TTC549 (cell line): ENCODE results near the gene NFXL1.
"Not testable (repeated sequence)": the region's sequence is repeated elsewhere in the genome, so short reads cannot be mapped to it uniquely, and the experiment has no call there.

ENCODE experiments used
- FAIRE-seq: peaks from 2 replicates; lab custom pipeline; 2012; peaks lifted over from hg19 to GRCh38; lab: Jason Lieb, UNC

Gene NFXL1

DNA sequence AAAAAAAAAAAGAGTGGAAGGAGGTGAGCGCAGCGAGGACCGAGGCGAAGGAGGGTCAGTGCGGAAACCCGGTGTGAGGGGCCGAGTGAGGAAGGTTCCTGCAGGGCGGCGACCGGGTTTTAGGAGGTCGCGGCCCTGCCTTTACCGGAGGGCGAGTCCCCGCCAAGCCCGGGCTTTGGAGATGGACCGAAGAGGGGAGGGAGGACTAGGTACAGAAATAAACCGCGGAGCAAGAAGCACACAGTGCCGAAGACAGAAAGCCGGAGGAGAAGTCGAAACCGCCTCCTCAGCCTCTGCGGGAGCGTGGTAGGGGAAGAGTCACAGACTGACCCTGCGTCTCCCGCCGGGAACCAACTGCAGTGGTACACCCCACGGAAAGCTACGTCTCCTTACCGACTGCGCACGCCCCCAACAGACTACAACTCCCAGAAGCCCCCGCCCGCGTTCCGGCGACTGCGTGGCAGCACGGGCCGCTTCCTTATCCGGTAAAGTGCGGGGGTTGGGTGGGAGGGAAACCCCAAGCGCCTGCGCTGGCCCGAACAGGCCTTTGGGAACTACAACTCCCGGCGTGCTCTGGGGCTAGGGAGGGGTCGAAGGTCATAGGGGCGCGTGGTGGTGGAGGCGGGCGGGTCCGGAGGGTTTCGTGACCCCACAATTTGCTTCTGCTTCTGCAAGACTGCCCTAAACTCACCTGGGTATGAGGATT, at the start of gene NFXL1:
TSS of gene NFXL1 (minus strand) at position 364 of the 706 bp plus-strand sequence. CDS start 380 bp downstream, outside the sequence.
- no peak for FAIRE-seq

DNA sequence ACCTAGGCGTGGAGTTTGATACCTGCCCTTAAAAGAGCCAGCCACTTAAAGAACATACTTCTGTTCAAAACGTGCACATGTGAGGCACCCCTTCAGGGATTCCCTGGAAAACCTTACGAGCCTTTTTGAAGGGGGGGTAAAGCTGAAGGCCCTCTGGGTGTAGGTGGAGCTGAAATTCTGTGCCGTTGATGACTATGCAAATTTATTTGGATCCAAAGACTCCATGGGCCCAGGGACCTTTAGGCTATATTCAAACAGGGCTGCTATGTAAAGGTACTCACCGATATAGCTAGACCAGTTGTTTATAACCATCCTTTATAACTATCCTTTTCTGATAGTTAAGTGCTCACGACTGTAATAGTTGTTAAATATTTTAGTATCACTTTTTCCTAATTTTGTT, 40.3 kb upstream of the NFXL1 start:
- no peak for FAIRE-seq

DNA sequence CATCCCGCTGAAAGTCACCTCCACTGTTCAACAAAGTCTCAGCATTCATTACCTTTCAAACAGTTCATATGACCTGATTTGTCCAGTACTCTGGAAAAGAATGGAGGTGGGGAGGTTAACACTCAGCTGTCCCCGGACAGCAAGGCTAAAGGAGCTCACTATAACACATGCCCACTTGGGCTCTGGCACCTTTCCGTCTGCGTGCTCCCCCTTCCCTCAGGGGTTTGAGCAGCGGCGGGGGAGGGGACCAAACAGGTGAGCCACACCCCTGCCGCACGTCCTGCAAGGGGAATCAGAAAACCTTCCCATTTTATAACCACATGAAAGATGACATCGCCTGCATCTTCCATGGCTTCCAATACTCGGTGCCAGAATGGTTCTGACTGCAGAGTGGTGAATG, 39.9 kb upstream of the NFXL1 start:
- FAIRE-seq = no peak

DNA sequence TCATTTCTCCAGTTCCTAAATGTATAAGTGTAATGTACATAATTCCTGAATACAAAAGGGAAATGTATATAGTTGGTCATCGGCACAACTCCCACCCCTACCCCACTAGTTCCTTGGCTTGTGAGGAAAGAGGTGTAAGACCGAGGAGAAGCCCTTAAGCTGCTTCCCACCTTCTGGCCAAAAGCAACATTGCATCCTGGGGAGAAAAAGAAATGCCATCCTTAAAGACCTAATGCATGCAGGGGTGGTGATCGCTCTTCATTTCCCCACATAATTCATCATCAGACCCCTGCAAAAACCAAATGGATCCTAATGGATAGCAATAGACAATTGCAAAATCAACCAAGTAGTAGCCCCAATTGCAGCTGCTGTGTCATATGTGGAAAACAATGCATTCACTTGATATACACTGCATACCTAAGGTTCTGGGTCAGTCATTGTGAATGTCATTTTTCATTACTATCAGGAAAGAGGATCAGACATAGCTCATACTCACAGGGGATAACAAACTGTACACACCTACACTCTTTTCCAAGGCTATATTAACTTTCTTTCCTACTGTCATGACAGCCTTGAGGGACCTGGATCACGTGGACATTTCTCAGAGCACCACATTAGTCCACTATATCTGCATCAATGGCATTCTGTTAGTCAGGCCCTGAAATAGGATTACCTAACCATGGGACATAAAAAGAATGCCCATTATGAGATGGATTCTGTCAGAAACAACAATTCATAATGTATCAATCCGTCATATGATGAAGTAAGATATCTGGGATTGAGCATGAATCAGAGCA, 31.7 kb upstream of the NFXL1 start:
- FAIRE-seq = no peak

DNA sequence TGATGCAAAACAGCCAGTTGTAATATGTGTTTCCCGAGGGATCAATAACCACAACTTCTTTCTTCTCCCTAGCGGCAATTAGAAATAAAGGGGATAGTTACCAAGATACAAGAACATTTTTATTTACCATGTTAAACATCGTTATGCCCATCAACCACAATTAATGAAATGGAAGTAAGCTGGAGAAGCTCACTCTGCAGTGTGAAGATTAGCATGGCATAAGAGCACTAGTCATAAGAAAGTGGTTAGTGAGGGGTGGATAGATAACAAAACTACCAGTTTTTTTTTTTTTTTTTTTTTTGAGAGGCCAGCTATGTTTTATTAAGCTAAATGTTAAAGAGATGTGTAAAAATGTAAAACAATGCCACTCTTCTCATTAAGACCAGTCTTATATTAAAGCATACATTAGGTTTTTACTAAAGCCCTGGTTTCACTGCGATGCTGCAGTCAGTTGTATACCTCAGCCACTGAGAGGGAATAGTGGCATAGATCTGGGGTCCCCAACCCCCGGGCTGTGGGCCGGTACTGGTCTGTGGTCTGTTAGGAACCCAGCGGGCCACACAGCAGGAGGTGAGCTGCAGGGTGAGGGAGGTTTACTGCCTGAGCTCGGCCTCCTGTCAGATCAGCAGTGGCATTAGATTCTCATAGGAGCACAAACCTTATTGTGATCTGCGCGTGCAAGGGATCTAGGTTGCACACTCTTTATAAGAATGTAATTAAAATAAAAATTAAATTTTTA, 27.9 kb upstream of the NFXL1 start:
- FAIRE-seq = no peak

DNA sequence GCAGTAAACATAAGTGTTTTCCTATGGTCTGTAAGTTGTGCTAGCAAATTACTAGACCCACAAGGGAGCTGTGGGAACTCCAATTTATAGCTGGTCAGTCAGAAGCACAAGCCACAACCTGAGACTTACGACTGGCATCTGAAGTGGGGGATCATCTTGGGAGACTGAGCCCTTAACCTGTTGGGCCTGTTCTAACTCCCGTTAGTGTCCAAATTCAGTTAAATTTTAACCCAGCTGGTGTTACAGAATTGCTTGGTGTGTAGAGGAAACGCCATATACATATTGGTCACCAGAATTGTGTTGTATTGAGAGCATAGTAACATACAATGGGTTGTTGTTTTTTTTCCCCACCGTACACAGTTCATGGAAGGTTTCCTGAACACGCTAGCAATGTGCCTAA, 25.1 kb upstream of the NFXL1 start:
- no peak for FAIRE-seq

DNA sequence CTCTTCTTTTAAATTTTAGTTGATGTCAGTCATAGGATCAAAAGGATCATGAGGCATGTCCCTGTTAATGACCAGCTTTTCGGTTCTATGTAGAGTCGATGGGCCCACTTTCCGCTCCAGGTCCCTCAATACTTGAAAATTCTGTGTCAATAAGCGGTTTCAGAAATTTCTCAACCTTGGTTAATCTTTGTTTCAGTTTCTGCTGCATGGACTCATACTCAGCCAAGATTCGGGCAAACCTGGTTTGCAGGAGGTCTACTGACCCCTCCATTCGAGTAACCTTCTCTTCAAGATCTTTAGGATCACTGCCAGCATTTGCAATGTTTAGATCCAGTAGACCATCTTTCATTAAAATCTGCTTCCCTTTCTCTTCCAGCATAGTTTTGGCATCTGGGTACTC, 22.0 kb upstream of the NFXL1 start:
- FAIRE-seq = no peak

DNA sequence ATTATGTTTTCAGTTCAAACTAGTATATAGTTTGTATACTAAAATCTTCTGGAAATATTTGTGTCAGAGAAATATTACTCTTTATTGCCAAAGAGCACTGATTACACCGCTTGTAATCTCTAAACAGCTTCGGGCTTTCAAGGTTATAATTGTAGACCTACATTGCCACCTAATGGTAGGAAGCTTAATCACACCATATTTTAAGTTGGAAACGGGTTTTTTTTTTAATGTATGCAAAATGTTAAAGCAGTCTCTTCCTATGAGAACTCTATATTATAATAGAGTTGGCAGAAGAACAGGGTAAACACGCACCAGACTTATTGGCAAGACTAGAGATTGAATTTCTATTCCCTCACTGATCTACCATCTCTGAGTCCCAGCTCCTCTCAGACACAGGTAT, 19.5 kb upstream of the NFXL1 start:
- peak; percentile 89 for FAIRE-seq

DNA sequence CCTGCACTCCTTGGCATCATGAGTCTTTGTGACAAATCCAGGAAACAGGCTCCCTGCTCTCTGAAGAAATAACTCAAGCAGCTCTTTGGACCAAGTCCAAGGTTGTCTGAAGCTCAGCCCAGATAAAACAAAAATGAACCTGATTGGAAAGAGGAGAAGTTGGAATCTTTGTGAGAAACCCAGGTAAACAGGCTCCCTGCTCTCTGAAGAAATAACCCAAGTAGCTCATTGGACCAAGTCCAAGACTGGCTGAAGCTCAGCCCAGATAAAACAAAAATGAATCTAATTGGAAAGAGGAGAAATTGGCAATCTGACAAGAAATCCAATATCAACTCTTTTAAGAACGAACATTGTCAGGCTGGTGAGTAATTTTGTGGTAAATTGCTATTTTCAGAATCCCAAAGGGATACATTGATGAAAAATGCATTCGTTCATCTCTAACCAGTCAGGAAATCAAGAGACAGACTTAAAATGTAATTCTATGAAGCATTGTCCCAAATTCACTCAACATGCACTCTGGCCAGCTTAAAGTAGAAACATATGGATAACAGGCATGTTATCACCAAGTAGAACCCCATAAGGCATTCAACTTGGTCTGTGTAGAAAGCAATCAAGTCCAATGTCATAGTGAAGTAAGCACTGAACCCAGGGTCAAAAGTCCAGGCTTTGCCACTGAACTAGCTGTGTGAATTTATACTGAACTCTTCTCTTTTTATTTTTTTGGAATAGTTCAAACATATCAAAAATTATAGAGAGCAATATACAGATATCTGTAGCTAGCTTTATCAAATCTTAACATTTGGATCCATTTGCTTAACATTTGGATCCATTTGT, 16.8 kb upstream of the NFXL1 start:
- FAIRE-seq = no peak

DNA sequence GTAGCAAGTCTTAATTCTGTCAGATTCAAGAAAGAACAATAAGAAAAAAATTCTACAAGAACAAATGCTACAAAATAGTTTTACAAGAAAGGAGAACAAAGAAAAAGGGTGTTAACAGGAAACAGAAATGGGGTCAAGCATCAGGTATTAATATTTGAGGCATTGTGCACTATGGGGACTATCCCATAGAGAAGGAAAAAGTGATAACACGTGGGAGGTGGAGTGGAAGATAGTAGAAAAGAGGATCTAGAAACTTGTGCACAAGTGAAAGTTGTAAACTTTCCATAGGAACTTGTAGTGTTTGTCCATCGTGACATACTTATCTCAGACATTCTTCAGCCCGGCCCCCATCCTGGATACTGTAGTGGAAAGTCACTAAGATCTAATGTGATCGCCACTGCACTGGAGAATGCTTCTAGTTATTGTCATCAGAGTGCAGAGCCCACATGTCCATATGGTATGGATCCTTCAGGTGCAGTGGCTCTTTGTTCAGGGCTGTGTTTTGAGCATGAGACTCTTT, 15.4 kb upstream of the NFXL1 start:
- FAIRE-seq = no peak

DNA sequence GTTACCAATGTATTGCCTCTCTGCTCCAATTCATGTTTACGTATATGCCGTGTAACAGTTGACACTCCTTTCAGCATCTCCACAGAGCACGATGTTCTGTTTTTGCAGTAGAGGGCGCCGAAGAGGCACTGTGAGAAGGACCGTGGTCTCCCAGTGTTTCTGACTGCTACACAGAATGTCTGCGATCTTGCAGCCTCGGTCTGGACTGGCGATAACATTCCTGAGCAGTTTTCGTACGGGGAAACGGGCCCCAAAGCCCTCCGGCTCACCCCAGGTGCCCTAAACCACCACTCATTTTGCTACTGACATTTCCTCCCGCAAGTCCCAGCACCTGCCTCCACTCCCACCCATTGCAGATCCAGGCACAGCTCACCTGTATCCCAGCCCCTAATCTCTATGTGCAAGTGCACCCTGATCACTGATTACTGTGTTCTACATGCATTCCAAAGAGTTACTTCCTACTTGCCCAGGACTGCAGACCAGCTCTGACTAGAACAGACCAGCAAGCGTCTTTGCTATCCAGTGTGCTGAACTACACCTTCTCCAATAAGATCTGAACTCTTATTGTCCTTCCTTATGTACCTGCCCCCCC, 12.4 kb upstream of the NFXL1 start:
- FAIRE-seq = no peak

DNA sequence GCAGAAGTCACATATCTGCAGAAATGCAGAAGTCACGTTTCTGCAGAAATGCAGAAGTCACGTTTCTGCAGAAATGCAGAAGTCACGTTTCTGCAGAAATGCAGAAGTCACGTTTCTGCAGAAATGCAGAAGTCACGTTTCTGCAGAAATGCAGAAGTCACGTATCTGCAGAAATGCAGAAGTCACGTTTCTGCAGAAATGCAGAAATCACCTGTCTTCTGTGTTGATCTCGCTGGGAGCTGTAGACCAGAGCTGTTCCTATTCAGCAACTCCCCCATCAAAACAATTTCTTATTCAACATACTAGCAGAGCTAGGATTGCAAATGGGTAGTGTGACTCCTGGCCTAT, 8.9 kb upstream of the NFXL1 start:
- not testable (repeated sequence) for FAIRE-seq

DNA sequence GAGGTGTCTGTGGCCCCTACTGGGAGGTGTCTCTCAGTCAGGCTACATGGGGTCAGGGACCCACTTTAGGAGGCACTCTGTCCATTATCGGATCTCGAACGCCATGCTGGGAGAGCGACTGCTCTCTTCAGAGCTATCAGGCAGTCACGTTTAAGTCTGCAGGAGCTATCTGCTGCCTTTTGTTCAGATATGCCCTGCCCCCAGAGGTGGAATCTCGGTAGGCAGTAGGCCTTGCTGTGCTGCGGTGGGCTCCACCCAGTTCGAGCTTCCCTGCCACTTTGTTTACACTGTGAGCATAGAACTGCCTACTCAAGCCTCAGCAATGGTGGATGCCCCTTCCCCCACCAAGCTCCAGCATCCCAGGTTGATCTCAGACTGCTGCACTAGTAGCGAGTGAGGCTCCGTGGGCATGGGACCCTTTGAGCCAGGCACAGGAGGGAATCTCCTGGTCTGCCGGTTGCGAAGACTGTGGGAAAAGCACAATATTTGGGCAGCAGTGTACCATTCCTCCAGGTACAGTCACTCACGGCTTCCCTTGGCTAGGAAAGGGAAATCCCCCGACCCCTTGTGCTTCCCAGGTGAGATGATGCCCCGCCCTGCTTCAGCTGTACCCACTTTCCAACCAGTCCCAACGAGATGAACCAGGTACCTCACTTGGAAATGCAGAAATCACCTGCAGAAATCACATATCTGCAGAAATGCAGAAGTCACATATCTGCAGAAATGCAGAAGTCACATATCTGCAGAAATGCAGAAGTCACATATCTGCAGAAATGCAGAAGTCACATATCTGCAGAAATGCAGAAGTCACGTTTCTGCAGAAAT, 8.3 kb upstream of the NFXL1 start:
- not testable (repeated sequence) for FAIRE-seq

DNA sequence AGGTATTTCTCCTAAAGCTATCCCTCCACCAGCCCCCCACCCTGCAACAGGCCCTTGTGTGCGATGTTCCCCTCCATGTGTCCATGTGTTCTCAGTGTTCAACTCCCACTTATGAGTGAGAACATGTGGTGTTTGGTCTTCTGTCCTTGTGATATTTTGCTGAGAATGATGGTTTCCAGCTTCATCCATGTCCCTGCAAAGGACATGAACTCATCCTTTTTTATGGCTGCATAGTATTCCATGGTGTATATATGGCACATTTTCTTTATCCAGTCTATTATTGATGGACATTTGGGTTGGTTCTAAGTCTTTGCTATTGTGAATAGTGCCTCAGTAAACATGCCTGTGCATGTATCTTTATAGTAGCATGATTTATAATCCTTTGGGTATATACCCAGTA, 2.8 kb upstream of the NFXL1 start:
- not testable (repeated sequence) for FAIRE-seq

DNA sequence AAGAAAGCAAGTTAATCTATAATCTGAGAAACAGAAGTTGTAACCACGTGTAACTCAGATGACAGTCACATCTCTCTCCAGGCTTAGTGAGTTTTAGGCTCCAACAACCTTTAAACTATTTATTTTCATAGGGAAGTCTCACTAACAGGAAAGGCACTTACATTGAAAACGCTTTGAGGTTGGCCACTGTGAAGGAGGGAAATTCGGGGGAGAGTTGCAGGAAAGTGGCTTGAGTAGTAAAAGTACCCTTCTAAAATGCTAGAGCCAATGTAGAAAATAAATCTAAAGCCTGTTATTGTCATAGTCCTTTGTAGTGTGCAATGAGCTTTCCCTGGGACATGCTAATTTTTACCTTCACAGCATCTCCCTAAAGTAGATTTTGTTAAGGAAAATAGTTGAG, 995 bp upstream of the NFXL1 start:
- FAIRE-seq = no peak

DNA sequence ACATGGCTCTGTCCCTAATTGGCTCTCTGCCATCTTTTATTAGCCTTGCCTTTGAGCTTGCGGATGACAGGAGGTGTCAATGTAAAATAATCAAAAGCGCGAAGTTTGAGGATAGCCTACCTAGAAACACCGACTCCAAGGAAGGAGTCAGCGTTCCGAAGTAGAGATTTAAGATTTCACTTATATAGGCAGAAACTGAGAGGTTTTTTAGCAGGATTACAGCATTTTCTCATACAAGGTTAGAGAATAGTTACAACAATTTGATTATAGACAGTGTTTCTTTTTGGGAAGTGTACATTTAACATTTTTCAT, 499 bp upstream of the NFXL1 start:
- no peak for FAIRE-seq

DNA sequence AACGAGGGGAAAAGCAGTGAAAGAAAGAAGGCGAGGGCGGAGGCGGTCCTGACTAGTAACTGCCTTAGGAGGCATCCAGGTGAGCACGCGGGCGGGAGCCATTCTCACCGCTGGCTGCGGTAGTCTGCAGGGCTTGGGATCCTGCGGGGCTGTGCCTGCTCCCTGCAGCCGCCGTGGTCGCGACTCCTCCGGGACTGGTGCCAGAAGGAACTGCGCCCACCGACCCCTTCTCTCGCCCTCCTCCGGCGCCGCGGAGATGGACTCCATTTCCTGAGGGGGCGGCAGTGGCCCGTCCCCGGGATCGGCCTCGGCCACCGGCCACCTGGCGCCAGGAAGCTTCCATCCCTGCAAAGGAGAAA, 543 bp downstream of the NFXL1 start:
- no peak for FAIRE-seq

DNA sequence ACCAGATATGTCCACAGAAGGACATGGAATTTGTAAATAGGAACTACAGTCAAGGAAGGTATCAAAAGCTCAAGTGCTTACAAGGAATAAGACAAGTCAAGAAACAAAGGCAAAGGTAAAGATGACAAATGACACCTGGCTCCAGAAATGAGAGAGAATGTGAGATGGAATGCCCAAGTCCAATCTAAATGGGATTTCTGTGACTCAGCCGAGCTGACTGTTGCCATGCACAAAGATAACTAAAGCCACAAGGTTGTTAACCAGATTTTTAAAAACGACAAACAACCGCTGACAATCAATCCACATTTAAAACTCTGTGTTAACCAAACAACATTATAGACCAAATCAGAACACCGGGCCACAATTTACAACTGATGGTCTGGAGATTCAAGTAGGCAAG, 1.1 kb downstream of the NFXL1 start:
- FAIRE-seq = no peak

DNA sequence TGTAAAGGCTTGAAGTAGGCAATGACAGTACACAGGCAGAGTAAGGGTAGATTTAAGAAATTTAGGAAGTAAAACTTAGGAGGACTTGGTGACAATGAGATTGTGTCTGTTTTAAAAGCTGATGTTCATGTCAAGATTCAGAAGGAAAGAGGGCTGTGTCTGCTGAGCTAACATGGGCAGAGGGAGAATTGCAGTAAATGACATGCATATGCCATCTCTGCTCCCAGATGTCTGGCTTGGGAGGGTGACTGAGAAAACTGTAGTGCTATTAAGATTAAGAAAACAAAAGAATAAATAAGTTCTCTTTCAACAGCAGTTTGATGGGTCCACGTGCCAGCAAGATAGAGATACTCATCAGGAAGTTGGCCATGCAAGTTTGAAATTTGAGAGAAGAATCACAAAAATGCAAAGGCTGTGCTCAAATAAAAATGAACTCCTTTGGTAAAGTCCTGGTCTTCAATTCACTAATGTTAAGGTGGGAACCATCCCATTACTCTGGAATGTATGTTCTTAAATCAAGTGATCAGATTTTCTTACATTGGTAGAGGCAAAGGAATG, 7.2 kb downstream of the NFXL1 start:
- no peak for FAIRE-seq

DNA sequence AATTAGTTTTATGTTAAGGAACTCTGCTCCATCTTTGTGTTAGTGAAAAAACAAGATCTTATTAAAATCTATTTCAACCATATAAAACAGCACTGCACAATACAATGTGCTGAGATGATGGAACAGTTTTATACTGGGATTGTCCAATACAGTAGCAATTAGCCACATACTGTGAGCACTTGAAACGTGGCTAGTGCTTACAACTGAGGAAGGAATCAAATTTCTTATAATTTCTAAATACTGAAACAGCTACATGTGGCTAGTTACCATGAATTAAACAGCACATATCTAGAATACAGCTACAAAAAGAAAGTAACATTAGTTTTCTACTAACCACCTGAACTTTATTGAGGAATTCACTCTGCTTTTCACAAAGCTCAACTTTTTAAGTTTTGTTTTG, 14.7 kb downstream of the NFXL1 start:
- no peak for FAIRE-seq

DNA sequence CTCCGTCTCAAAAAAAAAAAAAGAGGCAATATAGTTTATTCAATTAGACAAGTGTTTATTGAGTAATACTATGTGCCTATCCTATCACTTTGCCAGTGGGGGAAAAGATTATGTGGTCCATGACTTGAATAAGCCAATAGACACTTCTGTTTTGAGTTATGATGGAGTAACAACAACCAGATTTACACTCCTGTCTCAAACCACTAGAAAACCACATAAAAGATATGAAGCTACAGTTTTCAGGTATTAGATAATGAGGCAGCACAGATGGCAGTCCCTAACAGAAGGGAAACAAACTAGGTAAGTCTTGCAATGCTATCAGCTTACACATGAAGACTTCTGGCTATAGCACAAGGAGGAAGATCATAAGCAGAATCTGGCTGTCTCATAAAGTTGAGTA, 22.5 kb downstream of the NFXL1 start:
- FAIRE-seq = no peak
